HFFc6 (cell line): ENCODE data around the gene MAN1A1. TPM values are rescaled to one million over a fixed set of nuclear protein-coding genes. Genes with fewer than 3 reads are reported as not detected.

ENCODE experiments used
- DNase-seq: peaks from one replicate; pipeline ENCODE4 v3.0.0-alpha.2; 2018
- H3K27ac Mint-ChIP-seq: 2 replicates; pipeline ENCODE4 v1.8.0; 2020; ENCODE audit warnings: mild to moderate bottlenecking, mixed read lengths
- H3K27me3 Mint-ChIP-seq: 2 replicates; pipeline ENCODE4 v1.8.0; 2021; ENCODE audit warnings: mild to moderate bottlenecking, moderate library complexity, mixed read lengths; ENCODE audit not compliant: insufficient read depth
- H3K36me3 Mint-ChIP-seq: 2 replicates; pipeline ENCODE4 v1.8.0; 2021; ENCODE audit warnings: low read depth, mixed read lengths
- H3K4me1 Mint-ChIP-seq: 2 replicates; pipeline ENCODE4 v1.8.0; 2020; ENCODE audit warnings: low read depth, mixed read lengths
- H3K4me3 Mint-ChIP-seq: 2 replicates; pipeline ENCODE4 v1.8.0; 2020; ENCODE audit warnings: mild to moderate bottlenecking, moderate library complexity, mixed read lengths
- H3K9me3 Mint-ChIP-seq: 2 replicates; pipeline ENCODE4 v1.8.0; 2020; ENCODE audit warnings: mild to moderate bottlenecking, mixed read lengths
- CTCF ChIP-seq: fragments of 200-600 bp; sonication (generic); IDR thresholded peaks from 2 replicates; pipeline ENCODE4 v1.5.0; 2021; ENCODE audit warnings: antibody characterized with exemption, mild to moderate bottlenecking
- total RNA-seq, 6 experiments: library from RNA; stranded (reverse); fragmentation: NEBNext Ultra II Directional; extraction: Animal tissue kit (Norgen Biotek cat#: 25700); gene quantifications; 2 replicates in 1 of 6; 3 replicates in 5 of 6; pipeline ENCODE4 v1.2.3, GENCODE V29; 2021

MAN1A1 gene
- total RNA-seq, 6 experiments from 2014 or later = 0.12 to 0.64 (median 0.16) TPM

GRCh38 chr6:119290306-119290705, 59.3 kb downstream of the MAN1A1 start:
- TF ChIP-seq CTCF = no peak
- peaks cover 4% of the 10 kb centered on the region; the same call in 1 of the 2 replicates for H3K9me3 Mint-ChIP-seq
- no peak overlapping the region for H3K4me3 Mint-ChIP-seq
- no peaks in the 10 kb centered on the region for H3K27me3 Mint-ChIP-seq
- H3K36me3 Mint-ChIP-seq = 0 out of 2 replicates have a peak, but pooled peaks cover 4% of the 10 kb centered on the region
- DNase-seq = no peak
- no peaks in the 10 kb centered on the region for H3K4me1 Mint-ChIP-seq
- no peak overlapping the region for H3K27ac Mint-ChIP-seq

- Mint-ChIP-seq H3K4me3 (no peak overlapping the region), H3K27me3 (no peaks in the 10 kb centered on the region), H3K27ac (no peak overlapping the region), H3K9me3 (peaks cover 4% of the 10 kb centered on the region; the same call in 1 of the 2 replicates), H3K36me3 (0 out of 2 replicates have a peak, but pooled peaks cover 4% of the 10 kb centered on the region), H3K4me1 (no peaks in the 10 kb centered on the region)
- no peak for TF ChIP-seq CTCF
- no peak for DNase-seq
Observed at GRCh38 chr6:119289651-119290050, 59.9 kb downstream of the MAN1A1 start.

- H3K36me3 Mint-ChIP-seq = peaks cover 4% of the 10 kb centered on the region; the same call in 1 of the 2 replicates
- no peaks in the 10 kb centered on the region for H3K4me1 Mint-ChIP-seq
- H3K27ac Mint-ChIP-seq = no peak overlapping the region
- no peak for TF ChIP-seq CTCF
- no peak overlapping the region for H3K4me3 Mint-ChIP-seq
- peaks cover 11% of the 10 kb centered on the region for H3K9me3 Mint-ChIP-seq
- DNase-seq = no peak
- no peaks in the 10 kb centered on the region for H3K27me3 Mint-ChIP-seq
Observed at GRCh38 chr6:119285908-119286625, 63.5 kb downstream of the MAN1A1 start.

GRCh38 chr6:119284861-119285521, 64.6 kb downstream of the MAN1A1 start:
- peaks cover 11% of the 10 kb centered on the region for H3K9me3 Mint-ChIP-seq
- no peak for DNase-seq
- no peaks in the 10 kb centered on the region for H3K4me1 Mint-ChIP-seq
- H3K27ac Mint-ChIP-seq = no peak overlapping the region
- no peak for TF ChIP-seq CTCF
- no peaks in the 10 kb centered on the region for H3K27me3 Mint-ChIP-seq
- H3K4me3 Mint-ChIP-seq = no peak overlapping the region
- peaks cover 4% of the 10 kb centered on the region; the same call in 1 of the 2 replicates for H3K36me3 Mint-ChIP-seq

GRCh38 chr6:119283979-119284545, 65.5 kb downstream of the MAN1A1 start:
- DNase-seq = no peak
- no peak overlapping the region for H3K4me3 Mint-ChIP-seq
- peaks cover 11% of the 10 kb centered on the region for H3K9me3 Mint-ChIP-seq
- H3K4me1 Mint-ChIP-seq = no peaks in the 10 kb centered on the region
- TF ChIP-seq CTCF = no peak
- no peaks in the 10 kb centered on the region for H3K27me3 Mint-ChIP-seq
- no peak overlapping the region for H3K27ac Mint-ChIP-seq
- peaks cover 4% of the 10 kb centered on the region; the same call in 1 of the 2 replicates for H3K36me3 Mint-ChIP-seq
